K562 (cell line): ENCODE data around the gene PCBP3. TPM values are rescaled to one million over a fixed set of nuclear protein-coding genes. Genes with fewer than 3 reads are reported as not detected.

ENCODE experiments used
- E2F4 ChIP-seq: sonication (generic); formaldehyde crosslinking; IDR thresholded peaks from 2 replicates; pipeline ENCODE4 v1.8.0; 2022; ENCODE audit warnings: mild to moderate bottlenecking, low read depth, missing genetic modification reagents
- HMGXB4 ChIP-seq: sonication (generic); formaldehyde crosslinking; IDR thresholded peaks from 2 replicates; pipeline ENCODE4 v1.8.1; 2023; ENCODE audit warnings: mild to moderate bottlenecking, missing genetic modification reagents
- MAZ ChIP-seq, 2 experiments: fragments of 450-650 bp in 1 of 2; sonication (generic) in 1 of 2; formaldehyde crosslinking; IDR thresholded peaks in 1 of 2; conservative IDR thresholded peaks in 1 of 2; 2 replicates each; pipeline versions ENCODE4 v1.4.0 to v1.5.0; 2020; ENCODE audit warnings: mild to moderate bottlenecking in 1 of 2, missing genetic modification reagents in 1 of 2
- NUFIP1 ChIP-seq: fragments of 450-650 bp; IDR thresholded peaks from 2 replicates; pipeline ENCODE4 v1.6.1; 2018; ENCODE audit not compliant: partially characterized antibody
- PTRF ChIP-seq: fragments of 450-650 bp; IDR thresholded peaks from 2 replicates; pipeline ENCODE4 v1.6.1; 2016; ENCODE audit warnings: mild to moderate bottlenecking, missing genetic modification characterization, missing compliant biosample characterization
- SMARCE1 ChIP-seq: fragments of 450-650 bp; IDR thresholded peaks from 2 replicates; pipeline ENCODE4 v1.7.1; 2016; ENCODE audit warnings: mild to moderate bottlenecking
- SMC3 ChIP-seq: conservative IDR thresholded peaks from 2 replicates; pipeline ENCODE4 v1.6.1; 2011; ENCODE audit warnings: low read depth, low read length, improper control_type of control experiment; ENCODE audit not compliant: insufficient read depth
- TEAD1 ChIP-seq, 2 experiments: fragments of 450-650 bp in 1 of 2; sonication (generic) in 1 of 2; formaldehyde crosslinking; IDR thresholded peaks; 2 replicates each; pipeline versions ENCODE4 v1.4.0 to v1.8.0; 2020 to 2022; ENCODE audit warnings: mild to moderate bottlenecking in 2 of 2, missing genetic modification reagents in 1 of 2
- ZNF696 ChIP-seq: fragments of 250-450 bp; sonication (Bioruptor Pico); conservative IDR thresholded peaks from 2 replicates; pipeline ENCODE4 v1.4.0; 2020; ENCODE audit warnings: mild to moderate bottlenecking, moderate library complexity
- ZNF699 ChIP-seq: fragments of 250-450 bp; sonication (Bioruptor Pico); IDR thresholded peaks from 2 replicates; pipeline ENCODE4 v1.8.0; 2021; ENCODE audit warnings: mild to moderate bottlenecking, moderate library complexity; ENCODE audit not compliant: insufficient replicate concordance
- polyA plus RNA-seq, 8 experiments: library from polyadenylated mRNA; depleted of rRNA in 4 of 8; stranded (reverse) in 5 of 8; unstranded in 3 of 8; fragments of >200 nt; fragmentation: Nextera tagmentation in 2 of 8; fragmentation: Illumina TruSeq in 1 of 8; extraction: Ambion mirVana in 2 of 8; extraction: Trizol in 1 of 8; gene quantifications; 2 replicates each; pipeline versions ENCODE4 v1.2.1 to v1.2.3, GENCODE V29; 2011 to 2014; ENCODE audit warnings: inconsistent platforms in 1 of 8, missing spikeins in 1 of 8
- total RNA-seq, 7 experiments: library from RNA; depleted of rRNA in 6 of 7; stranded (reverse); fragments of >200 nt in 6 of 7; fragmentation: Illumina TruSeq in 2 of 7; extraction: Trizol in 2 of 7; gene quantifications; 2 replicates each; pipeline versions ENCODE4 v1.2.1 to v1.2.3, GENCODE V29; 2011 to 2021; ENCODE audit warnings: low replicate concordance in 1 of 7

The PCBP3 gene
- total and polyA plus RNA-seq, 9 of the 15 experiments (the other 6 are each of a cell fraction or from before 2014, with no cell fraction given): 0.18 TPM; not detected in 8

- TF ChIP-seq MAZ (CRISPR knock-in tag; conservative IDR thresholded peaks at IDR 0.05 in 1 of 2, IDR thresholded peaks at IDR 0.05 in 1 of 2) (no peak), TEAD1 (CRISPR knock-in tag; IDR thresholded peaks at IDR 0.05) (no peak), NUFIP1 (no peak), ZNF699 (CRISPR knock-in tag) (no peak), SMC3 (no peak), SMARCE1 (no peak), ZNF696 (CRISPR knock-in tag) (no peak), HMGXB4 (CRISPR knock-in tag) (no peak), E2F4 (CRISPR knock-in tag) (no peak), PTRF (tag) (no peak)
These were observed 230.3 kb downstream of the PCBP3 start (continued) for GRCh38 chr21:45873866-45874265.
